ENCODE measurements around the gene RGS6.

RGS6 gene

DNA sequence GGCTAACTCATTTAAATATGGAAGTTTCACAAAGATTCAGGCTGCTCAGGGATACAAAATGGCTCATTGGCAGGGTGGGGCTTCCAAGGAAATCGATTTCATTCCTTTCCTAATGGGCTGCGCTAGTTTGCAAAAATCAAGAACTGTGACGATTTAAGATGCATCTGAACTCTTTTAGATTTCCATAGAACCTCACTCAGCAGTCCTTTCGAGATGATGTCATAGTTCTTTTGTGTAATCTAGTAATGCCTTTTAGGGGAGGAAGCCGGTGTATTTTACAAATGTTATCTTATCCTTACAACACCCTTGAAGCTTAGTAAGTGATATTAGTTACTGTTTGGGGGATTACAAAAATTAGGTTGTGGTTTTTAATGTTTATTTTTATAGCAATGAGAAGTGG, 239.8 kb downstream of the RGS6 start:
- no peak for DNase-seq

GRCh38 chr14:72172597-72172996, 240.4 kb downstream of the RGS6 start:
- no peak for DNase-seq

DNA sequence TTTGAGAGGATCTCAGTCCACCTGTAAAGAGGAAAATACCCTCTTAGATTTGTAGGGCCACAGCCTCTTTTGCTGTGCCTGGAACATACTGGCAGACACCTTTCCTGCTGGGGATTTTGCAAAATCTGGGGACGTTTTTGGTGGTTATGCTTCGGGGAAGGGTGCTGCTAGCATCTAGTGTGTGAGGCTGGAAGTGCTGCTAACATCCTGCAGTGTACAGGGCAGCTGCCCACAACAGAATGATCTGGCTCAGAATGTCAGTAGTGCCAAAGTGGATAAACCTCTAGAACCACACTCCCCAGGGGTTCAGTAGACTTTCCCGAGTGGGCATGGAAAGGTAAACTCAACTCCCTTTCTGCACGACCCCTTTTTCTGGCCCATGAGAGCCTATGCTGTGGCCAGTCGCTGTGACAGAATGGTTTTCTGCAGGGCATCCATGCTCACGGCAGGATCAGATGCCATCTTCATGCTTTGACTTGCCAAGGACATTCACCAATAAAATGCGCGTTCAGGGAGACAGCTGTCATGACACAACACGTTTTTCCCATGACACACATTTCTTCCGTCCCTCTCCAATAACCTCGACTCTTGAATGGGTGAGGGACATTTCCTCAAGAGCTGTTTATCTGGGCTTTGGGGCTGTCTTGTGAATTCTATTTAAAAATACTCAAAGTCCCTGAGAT, 240.9 kb downstream of the RGS6 start:
- no peak for DNase-seq

DNA sequence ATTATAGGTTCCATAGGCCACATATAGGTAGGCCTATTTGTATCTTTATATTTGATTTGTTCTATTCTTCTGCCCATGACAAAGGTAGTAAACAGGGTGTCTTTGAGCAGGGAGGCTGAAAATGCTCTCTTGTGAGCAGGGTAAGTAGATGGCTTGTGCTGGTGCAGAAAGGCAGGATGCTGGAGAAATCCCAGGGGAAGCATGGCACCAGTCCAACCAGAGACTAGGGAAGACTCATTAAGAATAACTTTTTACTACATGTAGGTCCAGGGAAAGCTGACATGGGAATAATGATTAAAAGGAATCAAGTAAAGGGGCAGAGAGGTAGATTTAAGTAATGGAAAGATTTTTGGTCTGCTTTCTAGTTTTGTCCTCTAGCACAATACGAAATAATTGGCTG, 245.0 kb downstream of the RGS6 start:
- DNase-seq = no peak

- no peak for DNase-seq
Observed at GRCh38 chr14:72178517-72178916, 246.3 kb downstream of the RGS6 start.

GRCh38 chr14:72182708-72183432, 250.6 kb downstream of the RGS6 start:
- no peak for DNase-seq

GRCh38 chr14:72183631-72184030, 251.4 kb downstream of the RGS6 start:
- DNase-seq = no peak

DNA sequence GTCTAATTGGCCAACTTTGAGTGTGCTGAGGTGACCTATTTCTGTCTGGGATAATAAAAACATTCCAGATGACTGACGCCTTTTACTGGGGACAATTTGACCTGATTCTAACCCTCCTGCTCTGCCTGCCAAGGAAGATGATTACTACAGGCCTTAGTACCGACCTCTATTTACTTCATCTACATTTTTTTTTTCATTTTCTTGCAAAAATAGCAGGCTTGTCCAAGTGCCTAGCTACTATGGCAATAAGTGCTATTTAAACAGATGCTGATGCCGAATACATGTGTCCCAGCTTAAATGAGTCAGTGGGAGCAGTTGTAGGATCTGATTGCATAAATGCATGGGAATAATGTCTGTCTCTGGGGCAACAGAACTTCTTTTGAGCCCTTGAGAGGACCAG, 254.3 kb downstream of the RGS6 start:
- DNase-seq = no peak

DNA sequence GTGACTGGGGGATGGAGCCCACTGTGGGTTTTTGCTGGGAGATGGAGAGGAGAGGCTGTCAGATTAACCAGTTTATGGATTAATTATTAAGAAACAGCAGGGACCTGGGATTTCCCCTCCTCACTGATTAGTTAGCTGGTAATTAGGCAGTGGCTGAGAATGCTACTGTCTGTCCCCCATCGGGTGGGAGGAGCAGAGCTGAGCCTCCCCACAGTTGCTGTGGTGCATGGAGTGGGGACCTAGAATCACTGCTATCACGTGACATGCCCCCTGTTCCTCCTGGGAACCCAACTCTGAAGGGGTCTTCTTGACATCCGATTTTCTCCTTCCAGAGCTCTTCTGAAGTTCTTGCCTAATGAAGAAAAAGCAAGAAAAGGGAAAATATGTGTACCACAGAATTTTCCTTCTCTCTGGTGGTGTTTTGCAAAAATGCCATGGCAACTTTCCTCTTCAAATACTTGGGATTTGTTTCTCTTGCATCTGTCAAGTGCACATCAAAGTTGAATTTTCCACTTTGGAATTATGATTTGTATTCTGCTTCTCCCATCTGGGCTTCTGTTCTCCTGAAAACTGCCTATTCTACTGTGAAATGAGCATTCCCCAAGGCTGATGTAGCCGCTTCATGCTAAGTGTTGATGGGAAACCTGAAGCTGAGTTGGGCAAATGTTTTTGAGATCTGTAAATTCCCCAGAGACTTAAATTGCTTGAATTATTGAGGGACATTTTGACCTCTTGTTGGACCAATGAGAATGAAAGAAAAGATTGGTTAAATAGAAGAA, 264.2 kb downstream of the RGS6 start:
- no peak for DNase-seq

GRCh38 chr14:72201645-72202044, 269.4 kb downstream of the RGS6 start:
- DNase-seq = no peak

DNA sequence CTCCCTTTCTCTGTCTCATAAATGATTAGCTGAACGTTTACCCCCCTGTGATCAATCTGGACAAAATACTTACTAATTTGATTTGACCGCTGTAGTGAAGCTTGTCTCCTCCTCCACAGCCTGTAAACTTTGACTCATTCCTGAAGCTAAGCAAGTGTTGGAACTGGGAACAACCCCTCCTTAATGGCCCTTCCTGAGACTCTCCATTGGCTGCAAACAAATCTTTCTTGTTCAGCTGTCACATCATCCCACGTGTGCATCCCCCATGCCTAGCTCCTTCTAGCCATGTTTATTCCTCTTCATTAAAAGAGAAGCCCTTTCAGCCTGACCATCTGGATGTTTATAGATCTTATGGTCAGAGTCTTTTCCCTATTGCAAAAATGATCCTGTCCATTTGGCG, 281.2 kb downstream of the RGS6 start:
- no peak for DNase-seq

GRCh38 chr14:72215080-72215479, 282.9 kb downstream of the RGS6 start:
- DNase-seq = no peak

DNA sequence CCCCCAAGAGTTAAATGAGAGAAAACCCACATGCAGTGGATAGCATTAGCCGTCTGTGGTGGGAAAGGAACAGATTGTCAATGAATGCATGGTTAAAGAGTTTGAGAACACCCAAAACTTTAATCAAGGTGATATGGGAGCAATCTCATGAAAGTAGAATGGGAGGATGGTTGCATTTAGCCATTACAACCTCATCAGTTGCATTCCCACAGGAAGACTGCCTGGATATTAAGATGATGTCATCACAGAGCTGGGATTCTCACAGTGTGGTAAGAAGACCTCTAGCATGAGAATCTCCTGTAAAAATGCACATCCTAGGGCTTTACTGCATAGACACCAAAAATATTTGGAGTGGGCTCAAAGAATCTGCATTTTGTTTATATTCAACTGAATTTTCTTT, 284.9 kb downstream of the RGS6 start:
- DNase-seq = no peak

GRCh38 chr14:72222046-72222445, 289.8 kb downstream of the RGS6 start:
- DNase-seq = no peak

GRCh38 chr14:72236629-72237028, 304.4 kb downstream of the RGS6 start:
- no peak for DNase-seq

DNA sequence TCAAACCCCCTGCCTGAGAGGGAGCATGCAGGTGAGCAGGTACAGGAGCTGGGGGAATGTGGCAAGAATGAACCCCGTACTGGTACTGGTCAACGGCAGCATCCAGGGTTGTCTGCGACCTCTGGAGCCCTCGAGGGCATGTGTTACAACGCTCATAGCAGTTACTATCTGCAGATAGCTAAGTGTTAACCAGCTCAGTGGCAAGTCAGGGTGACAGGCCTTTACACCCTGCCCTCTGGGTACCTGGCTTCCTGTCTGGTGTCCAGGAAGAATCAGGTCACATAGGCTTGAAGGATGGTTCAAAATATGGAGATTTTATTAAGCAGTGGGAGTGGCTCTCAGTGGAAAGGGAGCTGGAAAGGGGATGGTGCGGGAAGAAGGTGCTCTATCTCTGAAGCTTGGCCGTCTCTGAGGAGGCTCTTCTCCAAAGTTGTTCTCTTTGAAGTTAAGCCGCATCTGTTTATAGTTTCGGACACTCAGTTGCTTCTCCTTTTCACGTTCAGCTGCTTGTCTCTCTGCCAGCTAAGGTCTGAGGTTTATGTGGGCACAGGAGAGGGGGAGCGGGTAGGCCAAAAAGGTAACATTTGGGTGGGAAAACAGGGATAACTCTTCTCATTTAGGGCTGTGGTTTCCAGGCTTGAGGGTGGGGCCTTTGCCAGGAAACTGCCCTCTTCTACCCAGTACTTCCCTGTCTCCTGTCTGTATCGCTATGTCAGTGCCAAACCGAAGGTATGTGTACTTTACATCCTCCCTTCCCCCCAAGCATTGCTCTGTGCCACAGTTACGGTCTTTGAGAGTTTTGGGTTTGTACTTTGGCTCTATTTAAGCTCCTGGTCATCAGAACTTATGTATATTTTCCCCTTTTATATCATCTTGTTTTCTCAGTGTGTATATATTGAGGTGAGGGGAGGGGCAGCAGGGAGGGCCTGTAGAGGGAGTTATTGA, 305.8 kb downstream of the RGS6 start:
- DNase-seq = no peak

- no peak for DNase-seq
Observed at GRCh38 chr14:72243309-72244293, 311.4 kb downstream of the RGS6 start.

DNA sequence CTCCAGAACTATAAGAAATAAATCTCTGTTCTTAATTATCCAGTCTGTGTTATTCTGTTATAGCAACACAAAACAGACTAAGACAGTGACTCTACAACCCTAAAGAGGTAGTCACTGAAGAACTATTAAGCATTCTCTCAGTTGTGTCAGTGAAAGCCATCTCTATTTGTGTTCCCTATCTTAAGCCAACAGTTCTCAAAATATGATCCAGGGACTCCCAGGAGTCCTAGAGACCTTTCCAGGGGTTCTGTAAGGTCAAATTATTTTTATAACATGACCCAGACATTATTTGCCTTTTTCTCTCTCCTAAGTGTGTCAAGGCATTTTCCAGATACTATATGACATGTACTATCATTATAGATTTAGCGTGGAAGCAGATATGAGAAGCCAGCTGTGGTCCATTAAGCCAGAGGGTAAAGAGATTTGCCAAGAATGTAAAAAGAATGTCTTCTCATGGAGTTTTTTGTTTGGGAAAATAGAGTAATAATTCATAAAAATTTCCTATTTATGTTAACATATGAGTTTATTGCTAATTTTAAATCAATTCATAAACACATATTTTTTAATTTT, 315.8 kb downstream of the RGS6 start:
- DNase-seq = no peak

DNA sequence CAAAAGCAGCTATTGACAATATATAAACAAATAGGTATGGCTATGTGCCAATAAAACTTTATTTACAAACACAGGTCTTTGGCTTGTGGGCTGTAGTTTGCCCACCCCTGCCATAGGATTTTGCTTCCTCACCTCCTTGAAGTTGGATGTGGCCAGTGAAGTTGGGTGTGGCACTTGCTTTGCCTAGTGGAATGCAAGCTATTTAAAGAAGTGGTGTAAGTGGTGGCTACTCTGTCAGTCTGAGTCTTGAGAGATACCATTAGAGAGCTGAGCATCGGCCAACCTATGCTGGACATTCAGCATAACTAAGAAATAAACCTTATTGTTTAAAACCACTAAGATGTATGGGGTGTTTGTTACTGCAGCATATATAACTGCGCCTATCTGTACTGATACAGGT, 321.3 kb downstream of the RGS6 start:
- no peak for DNase-seq

DNA sequence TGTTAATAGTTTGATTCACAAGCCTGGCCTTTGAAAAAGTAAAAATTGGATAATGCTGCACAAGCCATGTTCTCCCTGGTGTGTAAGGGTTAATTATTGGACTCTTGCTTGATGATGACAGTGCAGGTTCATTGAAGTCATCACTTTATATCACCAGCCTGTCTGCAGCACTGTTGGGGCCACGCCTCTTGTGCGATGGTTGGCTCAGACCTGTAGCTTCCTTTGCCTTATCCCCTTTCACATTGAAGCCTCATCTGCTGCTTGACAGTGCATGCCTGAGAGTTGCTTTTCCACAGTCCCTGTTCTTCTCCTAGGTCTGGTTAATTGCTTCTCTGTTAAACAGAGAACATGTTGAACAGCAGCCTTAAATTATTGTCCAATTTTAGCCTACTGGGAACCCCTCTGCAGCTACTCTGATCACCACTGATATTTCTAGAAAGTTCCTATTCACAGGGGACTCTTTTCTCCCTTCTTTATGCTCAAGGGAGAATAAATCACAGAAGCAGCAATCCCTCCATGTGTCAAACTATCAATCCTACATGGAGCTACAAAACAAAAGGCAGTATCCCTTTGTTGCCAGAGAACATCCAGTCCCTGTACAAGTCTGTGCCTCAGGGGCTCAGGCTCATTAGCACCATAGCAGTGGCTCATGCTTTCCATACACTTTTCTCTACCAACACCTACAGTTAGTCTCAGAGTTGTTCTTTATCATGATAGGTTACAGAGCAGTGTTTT, 322.1 kb downstream of the RGS6 start:
- no peak for DNase-seq

All from activated effector memory CD4-positive, alpha-beta T cell treated with Interleukin-2 at 50 U/mL for 16 hours (primary cell).